GM18502 (cell line): ENCODE measurements around the gene OR1D5.
"Not testable (repeated sequence)": the region's sequence is repeated elsewhere in the genome, so short reads cannot be mapped to it uniquely, and the experiment has no call there.

Source experiments
- ATAC-seq: cut with Tn5 transposase; IDR thresholded peaks from one replicate; pipeline ENCODE4 v1.9.1; 2021; ENCODE audit warnings: mild to moderate bottlenecking; ENCODE audit not compliant: unreplicated experiment, poor library complexity

OR1D5 gene

GRCh38 chr17:3063507-3063906 is at the start of gene OR1D5:
OR1D5 (minus strand) TSS chr17:3063607; CDS start chr17:3063607, 0 bp downstream.
- ATAC-seq, result not testable (repeated sequence)

GRCh38 chr17:3104322-3104721 is 40.9 kb upstream of the OR1D5 start, which contains the start of gene OR1D2:
OR1D2 (minus strand) TSS chr17:3104422; CDS start chr17:3092996, 11,426 bp downstream.
- ATAC-seq, result no peak

- not testable (repeated sequence) for ATAC-seq
Observed at GRCh38 chr17:3073850-3074249, 10.4 kb upstream of the OR1D5 start.

- not testable (repeated sequence) for ATAC-seq
Observed at GRCh38 chr17:3065192-3065591, 1.8 kb upstream of the OR1D5 start.

GRCh38 chr17:3062824-3063377 is 506 bp downstream of the OR1D5 start:
- not testable (repeated sequence) for ATAC-seq

- not testable (repeated sequence) for ATAC-seq
Observed at GRCh38 chr17:3054868-3055267, 8.5 kb downstream of the OR1D5 start.

- no peak for ATAC-seq
Observed at GRCh38 chr17:3049705-3050295, 13.6 kb downstream of the OR1D5 start.

GRCh38 chr17:3048727-3049471 is 14.5 kb downstream of the OR1D5 start:
- peak; percentile 96 for ATAC-seq

GRCh38 chr17:3046753-3047152 is 16.7 kb downstream of the OR1D5 start:
- ATAC-seq, result no peak

- ATAC-seq, result no peak
Observed at GRCh38 chr17:3043737-3044365, 19.6 kb downstream of the OR1D5 start.

- ATAC-seq, result no peak
Observed at GRCh38 chr17:3040882-3041281, 22.5 kb downstream of the OR1D5 start.

- ATAC-seq, result no peak
Observed at GRCh38 chr17:3039736-3040135, 23.7 kb downstream of the OR1D5 start.

- ATAC-seq, result no peak
Observed at GRCh38 chr17:3038941-3039340, 24.5 kb downstream of the OR1D5 start.

- no peak for ATAC-seq
Observed at GRCh38 chr17:3037259-3037658, 26.1 kb downstream of the OR1D5 start.

GRCh38 chr17:3036800-3037199 is 26.6 kb downstream of the OR1D5 start:
- no peak for ATAC-seq

GRCh38 chr17:3035968-3036280 is 27.5 kb downstream of the OR1D5 start:
- ATAC-seq, result no peak

GRCh38 chr17:3035256-3035967 is 28.0 kb downstream of the OR1D5 start:
- no peak for ATAC-seq

- no peak for ATAC-seq
Observed at GRCh38 chr17:3034578-3034920, 28.9 kb downstream of the OR1D5 start.

- ATAC-seq, result no peak
Observed at GRCh38 chr17:3033741-3034577, 29.4 kb downstream of the OR1D5 start.

- no peak for ATAC-seq
Observed at GRCh38 chr17:3033248-3033640, 30.2 kb downstream of the OR1D5 start.
